Skeletal muscle satellite cell (primary cell): ENCODE results near the gene LRCH1.

Source experiments
- H3K27me3 ChIP-seq: 2 replicates; pipeline ENCODE4 v1.7.0; 2013; ENCODE audit warnings: low read length; ENCODE audit not compliant: control insufficient read depth, insufficient read depth
- H3K36me3 ChIP-seq: 2 replicates; pipeline ENCODE4 v1.7.0; 2013; ENCODE audit warnings: mild to moderate bottlenecking, control low read depth, low read length; ENCODE audit not compliant: insufficient read depth
- H3K4me1 ChIP-seq: 2 replicates; pipeline ENCODE4 v1.7.0; 2013; ENCODE audit warnings: low read length; ENCODE audit not compliant: control insufficient read depth, insufficient read depth
- H3K4me2 ChIP-seq: 2 replicates; pipeline ENCODE4 v1.7.0; 2013; ENCODE audit warnings: mild to moderate bottlenecking, low read length
- H3K4me3 ChIP-seq: 2 replicates; pipeline ENCODE4 v1.7.0; 2013; ENCODE audit warnings: low read length
- H3K9ac ChIP-seq: 2 replicates; pipeline ENCODE4 v1.7.0; 2013; ENCODE audit warnings: mild to moderate bottlenecking, low read depth, low read length, moderate library complexity
- H3K9me3 ChIP-seq: replicated peaks from 2 replicates; pipeline ENCODE4 v1.7.0; 2013; ENCODE audit warnings: mild to moderate bottlenecking, control low read depth, low read length

LRCH1 gene

DNA sequence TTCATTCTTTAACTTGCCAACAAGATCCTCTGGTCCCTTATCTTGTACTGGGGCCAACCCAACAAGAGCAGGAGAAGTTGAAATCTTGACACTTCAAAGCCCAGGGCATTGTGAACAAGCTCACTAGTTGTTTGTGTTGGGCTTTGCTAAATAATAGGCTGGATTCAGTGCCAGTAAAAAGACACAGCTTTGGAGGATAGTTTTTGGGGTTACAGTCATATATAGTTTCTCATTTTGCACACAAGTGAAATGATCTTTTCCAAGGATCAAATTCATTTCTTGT lies 30.3 kb upstream of the LRCH1 start:
- no peak overlapping the region for H3K9ac ChIP-seq
- peaks cover 8% of the 10 kb centered on the region for H3K9me3 ChIP-seq
- no peaks in the 10 kb centered on the region for H3K36me3 ChIP-seq
- no peak overlapping the region for H3K4me3 ChIP-seq
- peaks cover 9% of the 10 kb centered on the region for H3K4me1 ChIP-seq
- no peaks in the 10 kb centered on the region for H3K27me3 ChIP-seq
- no peak overlapping the region for H3K4me2 ChIP-seq

DNA sequence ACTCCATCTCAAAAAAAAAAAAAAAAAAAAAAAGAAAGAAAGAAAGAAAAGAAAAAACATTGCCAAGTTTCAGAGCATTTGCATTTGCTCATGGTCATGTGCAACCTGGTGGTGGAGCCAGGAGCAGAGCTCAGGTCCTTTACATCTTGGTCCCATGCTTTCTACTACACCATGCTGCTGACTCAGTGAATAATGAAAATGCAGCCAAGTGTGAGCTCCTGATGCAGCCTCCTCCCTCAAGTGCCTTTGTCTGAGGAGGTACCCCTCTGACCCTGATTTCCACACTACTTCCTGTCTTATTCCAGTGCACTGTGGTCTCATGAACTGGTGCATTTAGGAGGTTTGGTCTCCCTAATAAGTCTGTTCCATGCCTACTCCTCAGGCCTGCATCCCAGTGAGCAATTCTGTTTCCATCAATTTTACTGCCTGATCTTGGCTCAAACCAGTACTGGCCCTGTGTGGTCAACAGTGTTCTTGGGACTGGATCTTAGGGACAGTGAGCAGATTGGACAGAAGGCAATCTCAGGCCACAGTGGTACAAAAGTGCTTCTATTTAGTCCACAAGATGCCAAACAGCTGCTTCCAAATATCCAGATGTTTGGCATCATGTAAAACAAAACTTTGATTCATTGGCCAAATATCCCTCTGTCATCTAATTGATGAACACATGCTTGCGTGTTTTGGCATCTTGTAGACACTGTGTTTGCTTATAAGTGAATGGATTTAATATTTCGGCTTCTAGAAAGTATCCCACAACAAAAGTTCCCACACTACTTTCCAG lies 28.8 kb upstream of the LRCH1 start:
- H3K9ac ChIP-seq: no peak overlapping the region
- H3K4me2 ChIP-seq: no peak overlapping the region
- no peaks in the 10 kb centered on the region for H3K27me3 ChIP-seq
- no peak overlapping the region for H3K4me3 ChIP-seq
- no peaks in the 10 kb centered on the region for H3K36me3 ChIP-seq
- peaks cover 8% of the 10 kb centered on the region for H3K9me3 ChIP-seq
- peaks cover 9% of the 10 kb centered on the region for H3K4me1 ChIP-seq

DNA sequence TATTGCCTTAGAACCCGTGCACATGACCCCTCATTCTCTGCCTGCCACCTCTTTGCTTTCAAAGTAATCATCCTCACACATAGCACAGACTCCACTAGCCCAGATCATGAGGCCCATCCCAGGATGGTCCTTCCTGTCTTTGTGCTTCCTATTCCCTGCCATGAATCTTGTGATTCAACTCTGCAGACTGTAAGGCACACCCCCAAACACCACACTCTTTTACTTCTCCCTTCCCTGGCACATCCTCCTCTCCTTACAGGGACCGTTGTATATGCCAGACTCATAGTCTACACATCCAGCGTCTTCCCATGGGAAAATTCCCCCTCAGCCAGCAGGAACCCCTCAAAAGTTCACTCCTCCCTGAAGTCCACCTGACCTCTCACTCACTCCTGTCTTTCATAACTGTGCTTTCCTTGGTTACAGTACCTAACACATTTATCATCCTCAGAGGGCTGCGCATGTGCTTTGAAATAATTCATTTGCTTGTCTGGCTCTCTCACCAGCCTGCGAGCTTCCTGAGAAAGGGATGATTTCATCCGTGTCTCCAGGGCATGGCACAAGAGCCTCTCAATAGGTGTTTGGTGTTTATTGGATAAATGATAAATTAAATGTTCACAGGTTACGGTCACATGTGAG lies 26.8 kb upstream of the LRCH1 start:
- no peaks in the 10 kb centered on the region for H3K27me3 ChIP-seq
- H3K4me2 ChIP-seq: no peak overlapping the region
- peaks cover 24% of the 10 kb centered on the region for H3K4me1 ChIP-seq
- no peaks in the 10 kb centered on the region for H3K36me3 ChIP-seq
- H3K4me3 ChIP-seq: no peak overlapping the region
- no peak overlapping the region for H3K9ac ChIP-seq
- peaks cover 6% of the 10 kb centered on the region for H3K9me3 ChIP-seq

DNA sequence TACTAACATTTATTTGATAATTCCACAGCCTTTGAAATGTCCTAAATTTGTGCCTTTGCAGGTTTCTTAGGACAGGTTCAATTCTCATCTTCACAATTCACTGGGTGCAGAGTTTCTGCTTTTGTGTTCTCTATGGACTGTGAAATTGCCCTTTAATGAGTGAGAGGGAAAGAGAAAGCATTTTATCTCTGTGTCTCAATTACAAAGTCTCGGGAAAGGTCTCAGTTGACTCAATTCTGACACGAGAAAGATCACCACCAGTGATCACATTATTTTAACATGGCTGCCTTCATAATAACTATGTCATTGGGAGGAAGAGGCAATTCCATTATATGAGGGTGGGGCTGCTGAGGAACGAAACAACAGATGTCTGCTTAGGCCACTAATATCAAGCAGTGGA lies 26.2 kb upstream of the LRCH1 start:
- Histone ChIP-seq H3K9me3 (peaks cover under 1% of the 10 kb centered on the region), H3K4me3 (no peak overlapping the region), H3K36me3 (no peaks in the 10 kb centered on the region), H3K27me3 (no peaks in the 10 kb centered on the region), H3K9ac (no peak overlapping the region), H3K4me1 (peaks cover 29% of the 10 kb centered on the region), H3K4me2 (no peak overlapping the region)

DNA sequence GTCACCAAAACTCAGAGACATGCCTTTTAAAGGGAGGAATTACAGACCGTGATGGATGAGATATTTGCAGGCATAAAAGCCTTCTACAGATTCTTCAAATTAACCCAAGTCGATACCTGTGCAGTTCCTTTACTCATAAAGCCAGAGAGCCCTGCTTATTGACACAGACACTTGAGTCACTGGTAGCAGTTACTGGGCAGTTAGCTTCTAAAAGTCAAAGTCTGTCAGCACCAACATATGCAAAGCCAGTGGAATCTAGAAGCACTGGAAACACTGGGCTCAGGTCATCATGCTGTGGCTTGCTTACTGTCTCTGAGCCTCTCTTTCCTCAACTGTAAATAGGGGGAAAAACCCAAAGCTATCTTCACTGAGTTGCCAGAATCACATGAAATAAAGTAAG lies 25.7 kb upstream of the LRCH1 start:
- no peaks in the 10 kb centered on the region for H3K27me3 ChIP-seq
- no peak overlapping the region for H3K4me3 ChIP-seq
- no peak overlapping the region for H3K4me2 ChIP-seq
- H3K9ac ChIP-seq: no peak overlapping the region
- H3K36me3 ChIP-seq: no peaks in the 10 kb centered on the region
- no peaks in the 10 kb centered on the region for H3K9me3 ChIP-seq
- peaks cover 30% of the 10 kb centered on the region for H3K4me1 ChIP-seq

DNA sequence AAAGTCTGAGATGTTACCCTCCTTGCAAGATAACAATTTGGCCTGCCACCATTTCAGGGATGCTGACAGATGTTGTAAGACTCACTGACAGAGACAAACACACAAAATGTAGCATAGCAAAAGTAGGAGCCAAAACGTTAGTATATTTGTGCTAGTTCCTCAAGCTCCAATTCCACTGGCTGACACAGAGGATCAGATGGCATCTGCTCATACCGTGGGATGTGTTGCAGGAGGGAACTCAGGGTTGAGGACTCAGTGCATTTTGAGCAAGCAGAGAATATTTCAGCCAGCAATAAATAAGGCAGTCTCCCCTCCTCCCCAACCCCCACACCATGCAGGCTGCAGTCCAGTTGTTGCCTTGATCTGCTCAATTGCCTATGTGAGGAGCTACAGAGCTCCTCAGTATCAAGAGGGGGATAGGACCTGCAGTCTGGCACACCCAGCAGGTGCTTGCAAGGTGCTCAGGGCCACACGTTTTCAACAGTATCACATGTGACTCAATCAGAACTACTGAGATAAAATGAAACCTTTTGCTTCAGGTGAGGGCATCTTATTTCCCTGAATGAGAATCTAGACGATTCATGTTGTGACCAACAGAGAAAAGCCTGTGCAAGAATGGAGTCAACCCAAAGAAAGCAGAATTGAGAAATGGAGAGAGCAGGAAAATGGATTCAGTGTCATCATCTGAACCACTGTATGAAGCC lies 23.6 kb upstream of the LRCH1 start:
- H3K36me3 ChIP-seq: no peaks in the 10 kb centered on the region
- H3K4me3 ChIP-seq: no peak overlapping the region
- H3K9me3 ChIP-seq: no peaks in the 10 kb centered on the region
- no peak overlapping the region for H3K9ac ChIP-seq
- no peak overlapping the region for H3K4me2 ChIP-seq
- peaks cover 25% of the 10 kb centered on the region for H3K4me1 ChIP-seq
- no peaks in the 10 kb centered on the region for H3K27me3 ChIP-seq

DNA sequence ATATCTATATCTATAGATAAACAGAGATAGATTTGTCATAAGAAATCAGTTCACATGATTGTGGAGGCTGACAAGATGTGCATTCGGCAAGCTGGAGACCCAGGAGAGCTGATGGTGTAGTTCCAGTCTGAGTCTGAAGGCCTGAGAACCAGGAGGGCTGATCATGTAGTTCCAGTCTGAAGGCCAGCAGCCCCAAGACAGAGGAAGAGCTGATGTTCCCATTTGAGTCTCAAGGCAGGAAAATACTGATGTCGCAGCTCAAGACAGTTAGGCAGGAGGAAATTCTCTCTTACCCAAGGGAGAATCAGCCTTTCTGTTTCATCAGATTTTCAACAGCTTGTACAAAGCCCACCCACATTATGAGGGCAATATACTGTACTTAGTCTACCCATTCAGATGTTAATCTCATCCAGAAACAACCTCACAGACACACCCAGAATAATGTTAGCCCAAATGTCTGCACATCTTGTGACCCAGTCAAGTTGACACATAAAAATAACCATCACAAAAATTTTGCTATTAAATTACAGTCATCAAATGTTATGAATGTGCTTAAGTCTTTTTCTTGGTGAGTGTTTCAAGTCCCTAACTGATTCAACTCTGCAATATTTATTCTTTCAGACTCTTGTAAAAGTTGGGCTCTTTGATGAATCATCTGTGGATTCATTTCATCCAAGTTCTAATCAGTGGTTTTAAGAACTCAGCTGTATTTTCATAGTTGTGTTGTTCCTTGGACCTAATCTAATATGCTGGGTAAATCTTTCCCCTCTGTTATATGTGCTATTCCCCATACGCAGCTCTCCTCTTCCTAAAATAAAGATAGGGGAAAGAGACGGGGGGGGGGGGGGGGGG lies 22.7 kb upstream of the LRCH1 start:
- H3K36me3 ChIP-seq: no peaks in the 10 kb centered on the region
- H3K4me2 ChIP-seq: peak overlapping the region; percentile 47
- no peaks in the 10 kb centered on the region for H3K9me3 ChIP-seq
- no peak overlapping the region for H3K4me3 ChIP-seq
- no peak overlapping the region for H3K9ac ChIP-seq
- H3K4me1 ChIP-seq: peaks cover 22% of the 10 kb centered on the region
- H3K27me3 ChIP-seq: no peaks in the 10 kb centered on the region

DNA sequence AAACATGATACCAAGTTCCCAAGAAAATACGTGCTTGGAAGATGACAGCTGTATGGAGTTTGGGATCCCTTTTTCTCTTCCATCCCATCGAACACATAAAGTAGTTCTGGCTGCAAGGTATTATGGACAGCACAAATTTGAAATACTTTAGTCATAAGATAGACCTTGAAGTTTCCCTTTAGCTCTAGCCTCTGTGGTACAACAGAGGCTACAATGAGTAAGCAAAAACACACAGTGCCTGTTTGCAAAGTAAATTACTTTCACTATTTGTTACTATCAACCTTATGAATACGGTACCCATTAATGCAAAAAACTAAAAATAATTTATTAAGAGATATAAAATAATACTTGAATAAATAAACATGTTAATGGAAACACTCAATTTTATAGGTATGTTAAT lies 21.0 kb upstream of the LRCH1 start:
- H3K9ac ChIP-seq: no peak overlapping the region
- H3K4me3 ChIP-seq: no peak overlapping the region
- H3K9me3 ChIP-seq: no peaks in the 10 kb centered on the region
- H3K27me3 ChIP-seq: no peaks in the 10 kb centered on the region
- no peak overlapping the region for H3K4me2 ChIP-seq
- peaks cover 22% of the 10 kb centered on the region for H3K4me1 ChIP-seq
- H3K36me3 ChIP-seq: no peaks in the 10 kb centered on the region

DNA sequence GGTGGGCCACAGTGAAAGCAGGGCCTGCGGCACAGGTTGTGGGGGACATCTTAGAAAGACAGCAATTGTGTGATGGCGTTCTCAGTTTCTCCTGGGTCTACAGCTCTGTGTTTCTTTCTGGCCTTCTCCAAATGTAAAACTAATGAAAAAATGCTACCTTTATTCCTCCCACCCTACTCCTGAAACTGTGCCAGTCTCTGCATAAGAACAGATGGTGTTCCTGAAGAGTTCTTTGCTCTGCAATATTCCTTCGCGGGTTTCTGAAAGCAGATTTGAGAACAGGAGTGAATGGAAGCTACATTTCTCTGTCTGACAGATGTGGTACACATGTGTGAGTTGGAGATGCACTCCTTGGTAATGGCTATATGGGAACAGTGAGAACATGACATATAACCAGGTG lies 18.0 kb upstream of the LRCH1 start:
- H3K4me3 ChIP-seq: no peak overlapping the region
- H3K36me3 ChIP-seq: no peaks in the 10 kb centered on the region
- H3K4me2 ChIP-seq: no peak overlapping the region
- peaks cover 18% of the 10 kb centered on the region for H3K4me1 ChIP-seq
- H3K9me3 ChIP-seq: no peaks in the 10 kb centered on the region
- no peaks in the 10 kb centered on the region for H3K27me3 ChIP-seq
- no peak overlapping the region for H3K9ac ChIP-seq

DNA sequence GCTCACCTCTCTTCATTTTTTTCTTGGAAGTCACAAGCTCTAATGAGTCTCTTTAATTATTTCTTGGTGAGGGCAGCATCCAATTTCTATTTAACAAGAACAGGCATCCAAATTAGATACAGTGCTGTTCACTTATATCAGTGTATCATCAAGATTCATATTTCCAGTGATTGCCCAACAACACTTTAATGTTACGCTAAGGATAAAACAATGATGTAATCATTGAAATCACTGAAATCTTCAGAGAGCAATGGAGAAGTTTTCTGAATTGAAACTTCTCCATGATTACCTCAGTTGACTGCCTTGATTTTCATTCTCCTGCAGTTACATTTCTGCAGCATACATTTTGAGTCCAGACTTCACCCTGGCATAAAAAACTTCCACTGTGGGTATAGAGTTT lies 17.1 kb upstream of the LRCH1 start:
- peaks cover 11% of the 10 kb centered on the region for H3K4me1 ChIP-seq
- no peaks in the 10 kb centered on the region for H3K36me3 ChIP-seq
- no peak overlapping the region for H3K4me2 ChIP-seq
- no peak overlapping the region for H3K9ac ChIP-seq
- H3K4me3 ChIP-seq: no peak overlapping the region
- H3K27me3 ChIP-seq: no peaks in the 10 kb centered on the region
- H3K9me3 ChIP-seq: no peaks in the 10 kb centered on the region

DNA sequence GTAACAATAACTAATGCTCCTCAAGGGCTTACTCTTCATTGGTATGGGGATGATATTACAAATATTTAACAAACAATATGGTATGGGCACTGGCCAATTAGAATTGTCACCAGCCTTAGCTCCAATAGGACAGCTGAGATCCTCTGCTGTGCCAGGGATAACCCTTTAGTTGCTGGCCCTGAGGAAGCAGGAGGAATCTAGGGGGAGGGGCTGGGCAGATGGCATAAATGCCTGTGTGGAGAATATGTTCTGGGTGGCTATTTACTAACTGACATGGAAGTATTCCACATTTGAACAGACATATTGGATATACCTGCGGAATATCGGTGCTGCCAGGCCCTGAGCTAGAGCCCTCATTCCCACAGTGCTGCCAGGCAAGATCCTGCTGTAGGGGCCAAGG lies 16.6 kb upstream of the LRCH1 start:
- Histone ChIP-seq H3K4me3 (no peak overlapping the region), H3K27me3 (no peaks in the 10 kb centered on the region), H3K36me3 (no peaks in the 10 kb centered on the region), H3K9ac (no peak overlapping the region), H3K4me1 (peaks cover 6% of the 10 kb centered on the region), H3K4me2 (no peak overlapping the region), H3K9me3 (no peaks in the 10 kb centered on the region)
